Measurements from ENCODE around the gene RABEP1. TPM values are rescaled to one million over a fixed set of nuclear protein-coding genes. Genes with fewer than 3 reads are reported as not detected.

The RABEP1 gene
- polyA plus RNA-seq, 1 of the 3 experiments (the other 2 are of a cell fraction), result 9.7 TPM

GRCh38 chr17:5272322-5272721 is 9.8 kb upstream of the RABEP1 start:
- Histone ChIP-seq H3K9ac (no peak overlapping the region), H3K4me3 (ENCODE audit: low read depth in 2 of 2, low read length in 1 of 2) (no peak overlapping the region), H3K27ac (ENCODE audit: low read depth in 2 of 2, low read length in 1 of 2) (no peak overlapping the region), H3K4me2 (0 out of 2 replicates have a peak overlapping the region, but pooled peaks have one; percentile 41), H3F3A (replicated peaks; ENCODE audit: insufficient read depth) (no peaks in the 10 kb centered on the region), H3K27me3 (ENCODE audit: insufficient read depth) (no peaks in the 10 kb centered on the region), H3K36me3 (replicated peaks in 1 of 2; ENCODE audit: control insufficient read depth in 1 of 2, insufficient read depth in 2 of 2, low read length in 1 of 2) (no peaks in the 10 kb centered on the region), H3K79me2 (ENCODE audit: insufficient read depth) (no peaks in the 10 kb centered on the region), H3K9me2 (no peaks in the 10 kb centered on the region), H2AFZ (ENCODE audit: low read depth) (peak overlapping the region; percentile 62; the same call in 1 of the 2 replicates), H3K9me3 (no peaks in the 10 kb centered on the region), H4K20me1 (ENCODE audit: insufficient read depth) (no peaks in the 10 kb centered on the region), H3K4me1 (ENCODE audit: control insufficient read depth in 1 of 2, insufficient read depth in 2 of 2, low read depth in 1 of 2, low read length in 1 of 2) (peaks cover 0 to 4% of the 10 kb centered on the region in 2 experiments; a peak in 1 of 4 replicates)
- WGBS (ENCODE audit: low lambda C conversion rate), result 34% methylated on average over 6 of the region's 6 CpGs
- TF ChIP-seq CTCF (IDR thresholded peaks at IDR 0.05) (no peak), GATA2 (CRISPR knock-in tag; IDR thresholded peaks at IDR 0.05) (peak; percentile 42)
- ChIA-PET POLR2A (no interaction called here), CTCF (interaction anchor here (1.3 to 2.5 kb wide), 3 partner anchors 9 to 169 kb away, joined by 4 to 9 read pairs (median 4); partner anchors contain the start of gene RABEP1)
- peak; percentile 35 for DNase-seq

- Histone ChIP-seq H3K4me1 (ENCODE audit: control insufficient read depth in 1 of 2, insufficient read depth in 2 of 2, low read depth in 1 of 2, low read length in 1 of 2) (peaks cover 5 to 8% of the 10 kb centered on the region in 2 experiments; a peak in 2 of 4 replicates), H3K9ac (peak overlapping the region; percentile 62), H3K79me2 (ENCODE audit: insufficient read depth) (peaks cover 51% of the 10 kb centered on the region), H3F3A (replicated peaks; ENCODE audit: insufficient read depth) (no peaks in the 10 kb centered on the region), H3K4me3 (ENCODE audit: low read depth in 2 of 2, low read length in 1 of 2) (peak overlapping the region; percentile 69 to 72), H3K9me3 (no peaks in the 10 kb centered on the region), H4K20me1 (ENCODE audit: insufficient read depth) (peaks cover 20% of the 10 kb centered on the region; the same call in 1 of the 2 replicates), H2AFZ (ENCODE audit: low read depth) (peak overlapping the region; percentile 58; the same call in 1 of the 2 replicates), H3K4me2 (peak overlapping the region; percentile 87), H3K9me2 (no peaks in the 10 kb centered on the region), H3K27me3 (ENCODE audit: insufficient read depth) (no peaks in the 10 kb centered on the region), H3K36me3 (replicated peaks in 1 of 2; ENCODE audit: control insufficient read depth in 1 of 2, insufficient read depth in 2 of 2, low read length in 1 of 2) (peaks cover 0 to 3% of the 10 kb centered on the region in 2 experiments), H3K27ac (ENCODE audit: low read depth in 2 of 2, low read length in 1 of 2) (peak overlapping the region in 1 of 2 experiments; percentile 48; a peak in 1 of 4 replicates)
- 6% methylated on average over 16 of the region's 34 CpGs for WGBS (ENCODE audit: low lambda C conversion rate)
- TF ChIP-seq MXI1 (IDR thresholded peaks at IDR 0.05; ENCODE audit: low read depth, low read length) (peak; percentile 80), TEAD4 (IDR thresholded peaks at IDR 0.05; ENCODE audit: borderline replicate concordance, insufficient read depth) (no peak), CTCF (IDR thresholded peaks at IDR 0.05) (no peak), SMC3 (IDR thresholded peaks at IDR 0.05; ENCODE audit: low read depth, low read length) (no peak), IRF3 (IDR thresholded peaks at IDR 0.05; ENCODE audit: low read depth, low read length) (no peak), USF2 (IDR thresholded peaks at IDR 0.05; ENCODE audit: borderline replicate concordance, low read depth, low read length) (no peak), MAX (IDR thresholded peaks at IDR 0.05; ENCODE audit: low read depth) (peak; percentile 47; the same call in 1 of the 2 replicates), EZH2phosphoT487 (IDR thresholded peaks at IDR 0.05; ENCODE audit: borderline replicate concordance, low read depth) (no peak)
- POLR2A ChIA-PET, result interaction anchor here (0.6 kb wide), 1 partner anchor 134 kb away, joined by 3 read pairs; no protein-coding TSS in a partner anchor
- DNase-seq, result no peak
- CTCF ChIA-PET, result interaction anchor here (0.7 to 0.8 kb wide), 2 partner anchors 28 to 33 kb away, joined by 3 to 4 read pairs; no protein-coding TSS in a partner anchor
Measured at GRCh38 chr17:5282642-5283217, 646 bp downstream of the RABEP1 start.
